GM12878 (cell line): Measurements from ENCODE around the gene STAG1. TPM values are rescaled to one million over a fixed set of nuclear protein-coding genes. Genes with fewer than 3 reads are reported as not detected.

Experiments
- BCL11A ChIP-seq: IDR thresholded peaks from 2 replicates; pipeline ENCODE4 v1.6.1; 2011; ENCODE audit warnings: low read depth, low read length
- BMI1 ChIP-seq: fragments of 450-650 bp; IDR thresholded peaks from 2 replicates; pipeline ENCODE4 v1.6.1; 2016; ENCODE audit warnings: mild to moderate bottlenecking, moderate library complexity, borderline replicate concordance
- CBFB ChIP-seq: IDR thresholded peaks from 2 replicates; pipeline ENCODE4 v1.6.1; 2016; ENCODE audit warnings: antibody characterized with exemption, low read depth
- CBX3 ChIP-seq: fragments of 200-600 bp; sonication (generic); IDR thresholded peaks from 2 replicates; pipeline ENCODE4 v1.6.1; 2016; ENCODE audit warnings: low read depth, borderline replicate concordance
- EGR1 ChIP-seq, 2 experiments: IDR thresholded peaks; 1 replicate in 1 of 2; 2 replicates in 1 of 2; pipeline ENCODE4 v1.6.1; 2011 to 2012; ENCODE audit warnings: low read depth in 2 of 2, low read length in 2 of 2, borderline replicate concordance in 1 of 2, mild to moderate bottlenecking in 1 of 2, moderate library complexity in 1 of 2
- EZH2 ChIP-seq: IDR thresholded peaks from 2 replicates; pipeline ENCODE4 v1.6.1; 2012; ENCODE audit warnings: low read depth, mild to moderate bottlenecking, control low read depth, inconsistent platforms, low read length, borderline replicate concordance; ENCODE audit not compliant: control insufficient read depth
- FOXK2 ChIP-seq: fragments of 450-650 bp; IDR thresholded peaks from 2 replicates; pipeline ENCODE4 v1.6.1; 2017; ENCODE audit warnings: mild to moderate bottlenecking, moderate library complexity
- HCFC1 ChIP-seq: fragments of 150-350 bp; IDR thresholded peaks from 2 replicates; pipeline ENCODE4 v1.6.1; 2014; ENCODE audit warnings: low read length
- MLLT1 ChIP-seq: fragments of 450-650 bp; IDR thresholded peaks from 2 replicates; pipeline ENCODE4 v1.6.1; 2016; ENCODE audit warnings: mild to moderate bottlenecking
- POLR2A ChIP-seq: IDR thresholded peaks from 2 replicates; pipeline ENCODE4 v1.6.1; 2011; ENCODE audit warnings: low read depth, mild to moderate bottlenecking, low read length
- POU2F2 ChIP-seq: IDR thresholded peaks from 3 replicates; pipeline ENCODE4 v1.6.1; 2011; ENCODE audit warnings: low read depth, mild to moderate bottlenecking, low read length, borderline replicate concordance
- REST ChIP-seq: IDR thresholded peaks from 2 replicates; pipeline ENCODE4 v1.6.1; 2012; ENCODE audit warnings: mild to moderate bottlenecking, low read depth, low read length
- SIN3A ChIP-seq: IDR thresholded peaks from 2 replicates; pipeline ENCODE4 v1.6.1; 2012; ENCODE audit warnings: low read depth, low read length, improper control_type of control experiment
- ZBTB40 ChIP-seq: fragments of 450-650 bp; IDR thresholded peaks from 2 replicates; pipeline ENCODE4 v1.6.1; 2016; ENCODE audit warnings: mild to moderate bottlenecking, moderate library complexity, borderline replicate concordance
- ZNF24 ChIP-seq: fragments of 450-650 bp; IDR thresholded peaks from 2 replicates; pipeline ENCODE4 v1.6.1; 2017; ENCODE audit warnings: antibody characterized with exemption, mild to moderate bottlenecking
- polyA plus RNA-seq, 11 experiments: library from polyadenylated mRNA; depleted of rRNA in 4 of 11; unstranded in 6 of 11; stranded (reverse) in 5 of 11; fragments of >200 nt; fragmentation: Nextera tagmentation in 4 of 11; fragmentation: Illumina TruSeq in 1 of 11; extraction: Ambion mirVana in 4 of 11; extraction: Trizol in 1 of 11; gene quantifications; 1 replicate in 1 of 11; 2 replicates in 10 of 11; pipeline versions ENCODE4 v1.2.1 to v1.2.3, GENCODE V29; 2011 to 2016; ENCODE audit warnings: inconsistent platforms in 2 of 11, missing spikeins in 2 of 11, low read depth in 1 of 11
- total RNA-seq, 4 experiments: library from RNA; depleted of rRNA in 3 of 4; stranded (reverse); fragments of >200 nt in 3 of 4; fragmentation: Illumina TruSeq in 1 of 4; extraction: Trizol in 1 of 4; gene quantifications; 2 replicates each; pipeline versions ENCODE4 v1.2.1 to v1.2.3, GENCODE V29; 2013 to 2021
- TF ChIP-seq, protein P1 (sequence below): fragments of 450-650 bp; IDR thresholded peaks from 2 replicates; pipeline ENCODE4 v1.6.1; 2018; ENCODE audit warnings: mild to moderate bottlenecking, low read depth, moderate library complexity; ENCODE audit not compliant: partially characterized antibody

Gene STAG1
- total and polyA plus RNA-seq, 10 of the 15 experiments (the other 5 are each of a cell fraction or from before 2014, with no cell fraction given) = 4.4 to 30.1 (median 20.2) TPM

DNA sequence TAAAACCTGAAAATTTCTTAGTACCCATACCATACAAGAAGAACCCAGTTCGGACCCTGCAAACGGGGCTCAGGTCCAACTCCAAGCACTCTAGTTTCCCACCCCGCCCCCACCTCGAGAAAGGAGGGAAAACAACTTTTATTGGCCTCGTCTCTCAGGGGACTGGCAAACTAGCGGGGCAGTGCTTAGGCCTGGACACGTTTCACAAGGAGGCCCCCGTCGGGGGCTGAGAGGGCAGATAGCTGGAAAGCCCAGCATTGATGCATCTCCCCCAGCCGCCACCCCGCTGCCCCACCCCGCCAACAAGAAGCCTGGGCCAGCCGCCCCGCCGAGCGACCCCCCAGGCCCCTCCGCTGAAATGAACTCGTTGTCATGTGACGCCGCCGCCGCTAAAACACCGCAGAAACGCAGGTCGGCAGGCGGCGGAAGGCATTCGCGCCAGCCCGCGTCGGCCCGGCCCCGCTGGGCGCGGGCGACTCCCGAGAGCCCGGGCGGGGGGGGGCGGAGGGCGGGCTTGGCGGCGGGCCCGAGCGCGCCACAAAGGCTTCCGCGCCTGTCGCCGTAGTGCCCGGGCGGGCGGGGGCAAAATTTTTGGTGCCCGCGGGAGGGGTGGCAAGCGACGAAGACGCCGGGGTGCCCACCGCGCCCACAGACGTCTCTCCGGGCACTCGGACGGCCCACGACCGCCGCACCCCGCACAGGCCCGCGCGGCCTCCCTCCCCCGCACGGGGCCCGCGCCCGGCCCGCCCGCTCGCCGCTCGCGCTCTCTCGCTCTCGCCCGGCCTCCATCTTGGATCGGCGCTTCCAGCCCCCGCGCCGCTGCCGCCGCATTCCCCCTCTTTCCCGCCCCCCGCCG is 634 bp downstream of the STAG1 start (continued):
- peak; percentile 66; the same call in 1 of the 2 replicates for TF ChIP-seq MLLT1
- no peak for TF ChIP-seq HCFC1
- TF ChIP-seq REST = no peak
- no peak for TF ChIP-seq CBX3
- TF ChIP-seq POLR2A = peak; percentile 62
- no peak for TF ChIP-seq BCL11A
- peak in 1 of 2 experiments; percentile 74; a peak in 1 of 3 replicates for TF ChIP-seq EGR1 (IDR thresholded peaks at IDR 0.05; ENCODE audit: borderline replicate concordance in 1 of 2, low read depth in 2 of 2, low read length in 2 of 2)
- TF ChIP-seq CBFB = no peak
- no peak for TF ChIP-seq ZBTB40
- TF ChIP-seq, protein P1, sequence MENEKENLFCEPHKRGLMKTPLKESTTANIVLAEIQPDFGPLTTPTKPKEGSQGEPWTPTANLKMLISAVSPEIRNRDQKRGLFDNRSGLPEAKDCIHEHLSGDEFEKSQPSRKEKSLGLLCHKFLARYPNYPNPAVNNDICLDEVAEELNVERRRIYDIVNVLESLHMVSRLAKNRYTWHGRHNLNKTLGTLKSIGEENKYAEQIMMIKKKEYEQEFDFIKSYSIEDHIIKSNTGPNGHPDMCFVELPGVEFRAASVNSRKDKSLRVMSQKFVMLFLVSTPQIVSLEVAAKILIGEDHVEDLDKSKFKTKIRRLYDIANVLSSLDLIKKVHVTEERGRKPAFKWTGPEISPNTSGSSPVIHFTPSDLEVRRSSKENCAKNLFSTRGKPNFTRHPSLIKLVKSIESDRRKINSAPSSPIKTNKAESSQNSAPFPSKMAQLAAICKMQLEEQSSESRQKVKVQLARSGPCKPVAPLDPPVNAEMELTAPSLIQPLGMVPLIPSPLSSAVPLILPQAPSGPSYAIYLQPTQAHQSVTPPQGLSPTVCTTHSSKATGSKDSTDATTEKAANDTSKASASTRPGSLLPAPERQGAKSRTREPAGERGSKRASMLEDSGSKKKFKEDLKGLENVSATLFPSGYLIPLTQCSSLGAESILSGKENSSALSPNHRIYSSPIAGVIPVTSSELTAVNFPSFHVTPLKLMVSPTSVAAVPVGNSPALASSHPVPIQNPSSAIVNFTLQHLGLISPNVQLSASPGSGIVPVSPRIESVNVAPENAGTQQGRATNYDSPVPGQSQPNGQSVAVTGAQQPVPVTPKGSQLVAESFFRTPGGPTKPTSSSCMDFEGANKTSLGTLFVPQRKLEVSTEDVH = no peak
- no peak for TF ChIP-seq BMI1
- TF ChIP-seq SIN3A = peak; percentile 44; the same call in 1 of the 2 replicates
- TF ChIP-seq EZH2 = no peak
- no peak for TF ChIP-seq FOXK2
- TF ChIP-seq POU2F2 = no peak; the same call in 2 of the 3 replicates
- no peak for TF ChIP-seq ZNF24
